ENCODE measurements around the gene NEMF. TPM values are rescaled to one million over a fixed set of nuclear protein-coding genes. Genes with fewer than 3 reads are reported as not detected.
"Not testable (repeated sequence)": the region's sequence is repeated elsewhere in the genome, so short reads cannot be mapped to it uniquely, and the experiment has no call there.

Gene NEMF
- total RNA-seq, 6 experiments from 2014 or later = 15.3 to 29.9 (median 23.4) TPM

DNA sequence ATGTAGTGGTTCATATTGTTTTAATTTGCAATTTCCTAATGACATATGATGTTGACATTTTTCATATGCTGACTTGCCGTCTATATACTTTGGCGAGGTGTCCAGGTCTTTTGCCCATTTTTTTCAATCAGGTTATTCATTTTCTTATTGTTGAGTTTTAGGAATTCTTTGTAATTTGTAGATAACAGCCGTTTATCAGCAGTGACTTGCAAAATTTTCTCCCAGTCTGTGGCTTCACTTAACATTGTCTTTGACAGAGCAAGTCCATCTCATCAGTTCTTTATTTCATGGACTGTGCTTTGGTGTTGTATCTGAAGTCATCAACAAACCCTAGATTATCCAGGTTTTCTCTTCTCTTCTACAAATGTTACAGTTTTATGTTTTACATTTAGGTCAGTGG lies 97.2 kb downstream of the NEMF start:
- Histone ChIP-seq H3K36me3 (no peaks in the 10 kb centered on the region), H3K4me3 (no peak overlapping the region), H3K4me1 (no peaks in the 10 kb centered on the region), H3K9me3 (no peaks in the 10 kb centered on the region), H3K27me3 (no peaks in the 10 kb centered on the region), H3K27ac (no peak overlapping the region)
- DNase-seq (no peak), ATAC-seq (no peak)
- WGBS (ENCODE audit: insufficient coverage, low coverage, low lambda C conversion rate, missing lambda C conversion rate) = 74% methylated on average over 3 of the region's 3 CpGs
- intact Hi-C loops (cut with DNase I) = no loop called here
- TF ChIP-seq, protein P1, sequence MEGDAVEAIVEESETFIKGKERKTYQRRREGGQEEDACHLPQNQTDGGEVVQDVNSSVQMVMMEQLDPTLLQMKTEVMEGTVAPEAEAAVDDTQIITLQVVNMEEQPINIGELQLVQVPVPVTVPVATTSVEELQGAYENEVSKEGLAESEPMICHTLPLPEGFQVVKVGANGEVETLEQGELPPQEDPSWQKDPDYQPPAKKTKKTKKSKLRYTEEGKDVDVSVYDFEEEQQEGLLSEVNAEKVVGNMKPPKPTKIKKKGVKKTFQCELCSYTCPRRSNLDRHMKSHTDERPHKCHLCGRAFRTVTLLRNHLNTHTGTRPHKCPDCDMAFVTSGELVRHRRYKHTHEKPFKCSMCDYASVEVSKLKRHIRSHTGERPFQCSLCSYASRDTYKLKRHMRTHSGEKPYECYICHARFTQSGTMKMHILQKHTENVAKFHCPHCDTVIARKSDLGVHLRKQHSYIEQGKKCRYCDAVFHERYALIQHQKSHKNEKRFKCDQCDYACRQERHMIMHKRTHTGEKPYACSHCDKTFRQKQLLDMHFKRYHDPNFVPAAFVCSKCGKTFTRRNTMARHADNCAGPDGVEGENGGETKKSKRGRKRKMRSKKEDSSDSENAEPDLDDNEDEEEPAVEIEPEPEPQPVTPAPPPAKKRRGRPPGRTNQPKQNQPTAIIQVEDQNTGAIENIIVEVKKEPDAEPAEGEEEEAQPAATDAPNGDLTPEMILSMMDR (IDR thresholded peaks at IDR 0.05) = no peak
- TF ChIP-seq POLR2A (IDR thresholded peaks at IDR 0.05) = no peak

DNA sequence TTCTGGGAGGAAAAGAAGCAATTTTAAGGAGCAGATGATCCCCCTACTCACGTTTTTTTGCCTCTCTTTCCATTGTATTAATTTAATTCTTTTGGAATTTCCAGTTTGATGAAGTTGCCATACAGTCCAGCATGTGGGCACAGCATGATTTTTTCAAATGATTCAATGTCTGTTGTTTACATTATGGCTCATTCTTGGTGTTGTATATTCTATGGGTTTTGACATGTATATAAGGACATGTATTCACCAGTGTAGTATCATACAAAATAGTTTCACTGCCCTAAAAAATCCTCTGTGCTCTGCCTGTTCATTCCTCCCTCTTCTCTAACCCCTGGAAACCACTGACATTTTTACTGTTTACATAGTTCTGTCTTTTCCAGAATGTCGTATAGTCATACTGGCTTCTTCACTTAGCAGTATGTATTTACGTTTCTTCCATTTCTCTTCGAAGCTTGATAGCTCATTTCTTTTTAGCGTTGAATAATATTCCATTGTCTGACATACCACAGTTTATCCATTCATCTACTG lies 98.0 kb downstream of the NEMF start:
- no peak overlapping the region for H3K27ac ChIP-seq
- intact Hi-C loops (cut with DNase I) = no loop called here
- no peaks in the 10 kb centered on the region for H3K36me3 ChIP-seq
- no peak overlapping the region for H3K4me3 ChIP-seq
- no peaks in the 10 kb centered on the region for H3K4me1 ChIP-seq
- ATAC-seq (no peak), DNase-seq (no peak)
- no peaks in the 10 kb centered on the region for H3K9me3 ChIP-seq
- TF ChIP-seq, protein P1 (IDR thresholded peaks at IDR 0.05) = no peak
- TF ChIP-seq POLR2A (IDR thresholded peaks at IDR 0.05) = no peak
- 88% methylated on average over 5 of the region's 5 CpGs for WGBS (ENCODE audit: insufficient coverage, low coverage, low lambda C conversion rate, missing lambda C conversion rate)
- no peaks in the 10 kb centered on the region for H3K27me3 ChIP-seq

DNA sequence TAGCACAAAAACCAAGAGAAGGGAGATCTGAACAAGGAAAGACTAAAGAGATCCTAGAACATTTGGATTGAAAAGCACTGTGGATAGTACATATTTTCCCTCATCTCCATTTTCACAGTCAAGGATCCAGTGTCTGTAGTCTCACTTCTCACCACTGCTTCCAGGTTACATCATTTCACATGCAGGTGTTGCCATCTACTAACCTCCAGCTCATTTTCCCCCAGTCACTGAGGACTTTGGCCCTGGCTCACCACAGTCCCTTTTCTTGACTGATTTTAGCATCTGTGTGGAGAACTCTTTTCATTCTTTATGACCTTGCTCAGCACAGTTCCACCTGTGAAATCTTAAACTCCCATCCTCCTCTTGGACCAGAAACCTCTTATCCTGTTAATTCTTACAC lies 106.1 kb downstream of the NEMF start:
- H3K36me3 ChIP-seq; H3K4me3 ChIP-seq; DNase-seq; intact Hi-C loops (cut with DNase I); H3K27me3 ChIP-seq; H3K9me3 ChIP-seq; H3K27ac ChIP-seq; H3K4me1 ChIP-seq: not testable (repeated sequence)
- peak; percentile 30 to 83 (median 62) for ATAC-seq

DNA sequence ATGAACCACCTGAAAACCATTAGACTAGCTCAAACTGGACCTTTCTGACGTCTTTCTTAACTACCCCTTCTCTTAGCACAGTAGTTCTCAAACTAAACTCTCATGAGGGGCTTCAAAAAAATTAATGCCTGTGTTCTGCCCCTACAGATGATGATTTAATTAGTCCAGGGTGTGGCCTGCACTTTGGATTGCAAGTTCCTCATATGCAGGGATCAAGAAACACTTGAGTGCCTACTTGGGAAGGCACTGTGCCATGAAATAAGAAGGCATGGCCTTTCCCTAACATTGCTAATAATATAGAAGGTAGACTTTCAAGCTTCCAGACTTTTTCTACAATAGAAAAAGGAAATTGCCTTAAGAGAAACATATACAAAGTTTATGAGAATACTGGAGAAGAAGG lies 107.4 kb downstream of the NEMF start:
- ATAC-seq (no peak), DNase-seq (no peak)
- no peaks in the 10 kb centered on the region for H3K9me3 ChIP-seq
- TF ChIP-seq, protein P1 (IDR thresholded peaks at IDR 0.05) = no peak
- no peak for TF ChIP-seq POLR2A (IDR thresholded peaks at IDR 0.05)
- no peaks in the 10 kb centered on the region for H3K4me1 ChIP-seq
- H3K36me3 ChIP-seq = peaks cover 0 to 6% (median 0%) of the 10 kb centered on the region in 4 donors
- no peak overlapping the region for H3K27ac ChIP-seq
- 100% methylated on average over 1 of the region's 1 CpG for WGBS (ENCODE audit: insufficient coverage, low coverage, low lambda C conversion rate, missing lambda C conversion rate)
- intact Hi-C loops (cut with DNase I) = no loop called here
- no peak overlapping the region for H3K4me3 ChIP-seq
- no peaks in the 10 kb centered on the region for H3K27me3 ChIP-seq

DNA sequence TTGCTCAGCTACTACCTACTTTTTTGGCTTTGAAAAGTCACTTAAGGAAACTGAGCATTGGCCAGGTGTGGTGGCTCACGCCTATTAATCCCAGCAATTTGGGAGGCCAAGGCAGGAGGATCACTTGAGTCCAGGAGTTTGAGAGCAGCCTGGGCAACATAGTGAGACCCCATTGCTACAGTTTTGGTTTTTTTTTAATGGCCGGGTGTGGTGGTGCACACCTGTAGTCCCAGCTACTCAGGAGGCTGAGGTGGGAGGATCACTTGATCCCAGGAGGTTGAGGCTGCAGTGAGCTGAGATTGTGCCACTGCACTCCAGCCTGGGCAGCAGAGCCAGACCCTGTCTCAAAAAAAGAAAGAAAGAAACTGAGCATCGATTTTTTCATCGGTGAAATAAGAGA lies 116.9 kb downstream of the NEMF start:
- H3K27me3 ChIP-seq; H3K4me3 ChIP-seq; H3K9me3 ChIP-seq; H3K36me3 ChIP-seq; ATAC-seq; H3K27ac ChIP-seq; intact Hi-C loops (cut with DNase I); DNase-seq; H3K4me1 ChIP-seq: not testable (repeated sequence)
- 94% methylated on average over 3 of the region's 4 CpGs for WGBS (ENCODE audit: insufficient coverage, low coverage, low lambda C conversion rate, missing lambda C conversion rate)

DNA sequence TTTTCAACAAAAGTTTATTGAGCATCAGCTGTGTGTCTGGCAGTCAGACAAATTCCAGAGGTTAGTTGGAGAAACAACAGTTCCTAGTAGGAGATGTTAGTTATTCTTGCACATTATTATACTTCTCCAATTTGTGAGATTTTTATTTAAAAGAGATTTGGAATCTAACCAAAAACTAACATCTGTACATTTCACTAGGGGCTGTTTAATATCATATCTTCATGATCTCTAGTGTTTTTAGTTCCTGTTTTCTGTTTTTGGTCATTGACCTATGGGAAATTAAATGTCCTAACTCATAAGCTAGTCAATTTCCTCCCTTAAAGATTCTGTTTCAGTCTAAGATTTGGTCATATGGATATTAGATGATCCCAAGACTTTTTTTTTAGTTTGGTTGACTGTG lies 118.8 kb downstream of the NEMF start:
- TF ChIP-seq, protein P1 (IDR thresholded peaks at IDR 0.05) = no peak
- TF ChIP-seq POLR2A (IDR thresholded peaks at IDR 0.05) = no peak
- Histone ChIP-seq H3K27ac (no peak overlapping the region), H3K9me3 (no peaks in the 10 kb centered on the region), H3K4me3 (no peak overlapping the region), H3K4me1 (no peaks in the 10 kb centered on the region), H3K27me3 (no peaks in the 10 kb centered on the region), H3K36me3 (no peaks in the 10 kb centered on the region)
- intact Hi-C loops (cut with DNase I) = no loop called here
- ATAC-seq (no peak), DNase-seq (no peak)

Data from right lobe of liver (tissue), 6 donors.